Endodermal cell (in vitro differentiated cells): ENCODE data around the gene GPER1. TPM values are rescaled to one million over a fixed set of nuclear protein-coding genes. Genes with fewer than 3 reads are reported as not detected.
A peak's percentile ranks its signal among the peaks of the same experiment; 100 is the strongest.

Source experiments
- DNase-seq: peaks from one replicate; pipeline ENCODE4 v3.0.0-alpha.2; 2017
- H3K27ac ChIP-seq: 2 replicates; pipeline ENCODE4 v1.5.1; 2013; ENCODE audit warnings: mild to moderate bottlenecking, low read depth, low read length, moderate library complexity
- H3K27me3 ChIP-seq: 2 replicates; pipeline ENCODE4 v1.6.1; 2013; ENCODE audit warnings: mild to moderate bottlenecking, low read length, moderate library complexity; ENCODE audit not compliant: insufficient read depth, control insufficient read depth, poor library complexity, severe bottlenecking
- H3K36me3 ChIP-seq: 2 replicates; pipeline ENCODE4 v1.7.0; 2013; ENCODE audit warnings: mild to moderate bottlenecking, low read length, moderate library complexity; ENCODE audit not compliant: control insufficient read depth, insufficient read depth
- H3K4me1 ChIP-seq: one replicate; pipeline ENCODE4 v1.7.0; 2013; ENCODE audit warnings: low read length; ENCODE audit not compliant: control insufficient read depth, insufficient read depth
- H3K4me3 ChIP-seq: 2 replicates; pipeline ENCODE4 v1.5.1; 2013; ENCODE audit warnings: mild to moderate bottlenecking, low read length, moderate library complexity
- H3K9ac ChIP-seq: 2 replicates; pipeline ENCODE4 v1.6.1; 2013; ENCODE audit warnings: mild to moderate bottlenecking, low read length, moderate library complexity; ENCODE audit not compliant: poor library complexity, severe bottlenecking; ENCODE audit errors: extremely low read depth
- H3K9me3 ChIP-seq: 2 replicates; pipeline ENCODE4 v1.6.1; 2013; ENCODE audit warnings: mild to moderate bottlenecking, low read length, moderate library complexity; ENCODE audit not compliant: control insufficient read depth
- H3K27ac Mint-ChIP-seq: 2 replicates; pipeline ENCODE4 v1.8.0; 2020; ENCODE audit warnings: mixed read lengths
- H3K27me3 Mint-ChIP-seq: 2 replicates; pipeline ENCODE4 v1.8.0; 2021; ENCODE audit warnings: mild to moderate bottlenecking, mixed read lengths; ENCODE audit not compliant: insufficient read depth
- H3K36me3 Mint-ChIP-seq: 2 replicates; pipeline ENCODE4 v1.8.0; 2020; ENCODE audit warnings: low read depth, mixed read lengths
- H3K4me1 Mint-ChIP-seq: 2 replicates; pipeline ENCODE4 v1.8.0; 2020; ENCODE audit warnings: mixed read lengths
- H3K4me3 Mint-ChIP-seq: 2 replicates; pipeline ENCODE4 v1.8.0; 2020; ENCODE audit warnings: mild to moderate bottlenecking, moderate library complexity, mixed read lengths
- H3K9me3 Mint-ChIP-seq: 2 replicates; pipeline ENCODE4 v1.8.0; 2020; ENCODE audit warnings: mild to moderate bottlenecking, mixed read lengths
- WGBS, 2 experiments: methylation state at CpG; one replicate each; pipeline versions ENCODE4 v1.1.5 to v1.1.7; 2013; ENCODE audit warnings: missing lambda C conversion rate in 2 of 2, mixed read lengths in 1 of 2; ENCODE audit not compliant: insufficient coverage in 1 of 2, insufficient read length in 1 of 2; 5-methylcytosine and 5-hydroxymethylcytosine counted together
- total RNA-seq, 2 donors: library from RNA; stranded (reverse); fragmentation: NEBNext Ultra II Directional in 1 of 2; extraction: Animal tissue kit (Norgen Biotek cat#: 25700) in 1 of 2; gene quantifications; 2 replicates in 1 of 2; 3 replicates in 1 of 2; pipeline ENCODE4 v1.2.1, GENCODE V29; 2021
- TF ChIP-seq, protein P1 (sequence below): fragments of 200-600 bp; sonication (generic); conservative IDR thresholded peaks from 2 replicates; pipeline ENCODE4 v1.5.0; 2021; ENCODE audit warnings: antibody characterized with exemption, mild to moderate bottlenecking

GPER1 gene
- total RNA-seq, 2 donors from 2014 or later, result 0.35 to 0.51 TPM

DNA sequence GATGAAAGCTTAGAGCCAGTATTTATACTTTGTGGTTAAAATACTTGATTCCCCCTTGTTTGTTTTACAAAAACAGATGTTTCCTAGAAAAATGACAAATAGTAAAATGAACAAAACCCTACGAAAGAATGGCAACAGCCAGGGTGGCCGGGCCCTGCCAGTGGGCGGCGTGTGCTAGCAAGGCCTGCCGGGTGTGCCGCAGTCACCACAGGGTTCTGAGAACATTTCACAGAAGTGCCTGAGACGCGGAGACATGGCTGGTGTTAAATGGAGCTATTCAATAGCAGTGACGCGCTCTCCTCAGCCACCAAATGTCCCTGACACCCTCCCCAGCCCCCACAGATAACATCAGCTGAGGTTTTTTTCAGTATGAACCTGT lies 29.1 kb upstream of the GPER1 start:
- Mint-ChIP-seq H3K4me1 (peaks cover 4% of the 10 kb centered on the region), H3K4me3 (no peak overlapping the region), H3K27ac (no peak overlapping the region), H3K27me3 (no peaks in the 10 kb centered on the region), H3K9me3 (no peaks in the 10 kb centered on the region), H3K36me3 (peaks cover 9% of the 10 kb centered on the region)
- no peak for DNase-seq
- no peaks in the 10 kb centered on the region for H3K36me3 ChIP-seq
- TF ChIP-seq, protein P1, sequence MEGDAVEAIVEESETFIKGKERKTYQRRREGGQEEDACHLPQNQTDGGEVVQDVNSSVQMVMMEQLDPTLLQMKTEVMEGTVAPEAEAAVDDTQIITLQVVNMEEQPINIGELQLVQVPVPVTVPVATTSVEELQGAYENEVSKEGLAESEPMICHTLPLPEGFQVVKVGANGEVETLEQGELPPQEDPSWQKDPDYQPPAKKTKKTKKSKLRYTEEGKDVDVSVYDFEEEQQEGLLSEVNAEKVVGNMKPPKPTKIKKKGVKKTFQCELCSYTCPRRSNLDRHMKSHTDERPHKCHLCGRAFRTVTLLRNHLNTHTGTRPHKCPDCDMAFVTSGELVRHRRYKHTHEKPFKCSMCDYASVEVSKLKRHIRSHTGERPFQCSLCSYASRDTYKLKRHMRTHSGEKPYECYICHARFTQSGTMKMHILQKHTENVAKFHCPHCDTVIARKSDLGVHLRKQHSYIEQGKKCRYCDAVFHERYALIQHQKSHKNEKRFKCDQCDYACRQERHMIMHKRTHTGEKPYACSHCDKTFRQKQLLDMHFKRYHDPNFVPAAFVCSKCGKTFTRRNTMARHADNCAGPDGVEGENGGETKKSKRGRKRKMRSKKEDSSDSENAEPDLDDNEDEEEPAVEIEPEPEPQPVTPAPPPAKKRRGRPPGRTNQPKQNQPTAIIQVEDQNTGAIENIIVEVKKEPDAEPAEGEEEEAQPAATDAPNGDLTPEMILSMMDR, result no peak
- no peak overlapping the region for H3K4me3 ChIP-seq
- no peaks in the 10 kb centered on the region for H3K9me3 ChIP-seq
- no peak overlapping the region for H3K9ac ChIP-seq
- H3K27ac ChIP-seq, result no peak overlapping the region
- 90 to 98% methylated on average over 6 to 10 of the region's 10 CpGs for WGBS, 2 experiments
- no peaks in the 10 kb centered on the region for H3K27me3 ChIP-seq
- H3K4me1 ChIP-seq, result peaks cover 9% of the 10 kb centered on the region

DNA sequence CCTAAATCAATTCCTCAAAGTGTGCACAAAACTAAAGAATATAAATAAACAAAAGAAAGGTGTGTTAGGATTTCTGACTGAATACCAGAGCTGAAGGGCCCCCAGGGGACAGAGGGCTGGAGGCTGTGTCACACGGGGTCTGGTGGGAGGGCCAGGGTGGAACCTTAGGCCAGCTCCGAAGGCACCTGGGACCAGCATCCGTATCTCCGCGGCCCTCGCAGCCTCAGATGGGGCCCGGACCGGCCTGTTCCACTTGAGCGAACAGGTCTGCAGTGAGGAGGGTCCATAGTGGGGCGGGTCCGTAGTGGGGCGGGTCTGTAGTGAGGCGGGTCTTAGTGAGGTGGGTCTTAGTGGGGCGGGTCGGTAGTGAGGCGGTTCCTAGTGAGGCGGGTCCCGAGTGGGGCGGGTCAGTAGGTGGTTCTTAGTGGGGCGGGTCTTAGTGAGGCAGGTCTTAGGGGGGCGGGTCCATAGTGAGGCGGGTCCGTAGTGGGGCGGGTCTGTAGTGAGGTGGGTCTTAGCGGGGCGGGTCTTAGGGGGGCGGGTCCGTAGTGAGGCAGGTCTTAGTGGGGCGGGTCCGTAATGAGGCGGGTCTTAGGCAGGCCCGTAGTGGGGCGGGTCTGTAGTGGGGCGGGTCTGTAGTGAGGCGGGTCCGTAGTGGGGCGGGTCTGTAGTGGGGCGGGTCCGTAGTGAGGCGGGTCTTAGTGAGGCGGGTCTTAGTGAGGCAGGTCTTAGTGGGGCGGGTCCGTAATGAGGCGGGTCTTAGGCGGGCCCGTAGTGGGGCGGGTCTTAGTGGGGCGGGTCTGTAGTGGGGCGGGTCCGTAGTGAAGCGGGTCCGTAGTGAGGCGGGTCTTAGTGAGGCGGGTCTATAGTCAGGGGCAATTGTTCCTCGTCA lies 28.5 kb upstream of the GPER1 start:
- DNase-seq, result peak; percentile 98
- H3K36me3 ChIP-seq, result no peaks in the 10 kb centered on the region
- no peaks in the 10 kb centered on the region for H3K9me3 ChIP-seq
- Mint-ChIP-seq H3K4me1 (peaks cover 4% of the 10 kb centered on the region), H3K36me3 (peaks cover 9% of the 10 kb centered on the region), H3K27ac (peak overlapping the region; percentile 72), H3K27me3 (no peaks in the 10 kb centered on the region), H3K4me3 (peak overlapping the region; percentile 39), H3K9me3 (no peaks in the 10 kb centered on the region)
- TF ChIP-seq, protein P1, result no peak
- H3K9ac ChIP-seq, result no peak overlapping the region
- H3K4me3 ChIP-seq, result no peak overlapping the region
- H3K27ac ChIP-seq, result no peak overlapping the region
- H3K4me1 ChIP-seq, result peaks cover 9% of the 10 kb centered on the region
- no peaks in the 10 kb centered on the region for H3K27me3 ChIP-seq
- 0 to 25% methylated on average over 1 to 52 of the region's 55 CpGs for WGBS, 2 experiments

DNA sequence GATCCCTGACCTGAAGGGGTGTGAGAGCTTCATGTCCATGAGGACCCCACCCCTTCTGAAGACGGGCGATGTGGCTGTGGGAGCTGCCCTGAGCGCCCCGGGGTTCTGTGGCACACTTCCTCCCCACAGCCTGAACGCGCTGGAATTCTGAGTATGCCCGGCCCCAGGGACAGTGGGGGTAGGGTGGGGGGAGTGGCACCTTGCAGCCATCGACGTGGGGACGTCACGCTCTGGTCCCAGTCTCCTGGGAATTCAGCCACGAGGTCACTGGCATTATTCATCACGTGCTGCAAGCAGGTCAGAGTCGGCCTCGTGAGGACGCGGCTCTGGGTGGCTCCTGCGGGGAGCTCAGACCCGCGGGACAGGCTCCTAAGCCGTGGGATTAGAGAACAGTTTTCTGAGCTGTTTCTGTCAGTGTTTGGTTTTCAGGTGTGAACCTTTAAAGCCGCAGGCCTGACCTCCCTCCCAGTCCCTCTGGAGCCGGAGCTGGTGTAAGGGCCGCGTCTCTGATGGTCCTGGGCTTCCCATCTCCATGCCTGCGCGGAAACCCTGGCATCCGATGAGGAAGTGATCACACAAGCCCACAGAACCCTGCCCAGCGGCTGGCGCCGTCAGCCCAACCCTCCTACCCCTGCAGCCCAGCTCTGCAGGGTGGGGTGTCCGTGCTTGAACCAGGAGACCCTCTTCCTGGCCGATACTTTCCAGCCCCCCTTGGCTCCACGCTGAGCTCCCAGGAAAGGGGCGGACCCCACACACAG lies 27.4 kb upstream of the GPER1 start:
- Mint-ChIP-seq H3K9me3 (no peaks in the 10 kb centered on the region), H3K4me3 (peak overlapping the region; percentile 39), H3K4me1 (peaks cover 4% of the 10 kb centered on the region), H3K36me3 (peaks cover 9% of the 10 kb centered on the region), H3K27me3 (no peaks in the 10 kb centered on the region), H3K27ac (peak overlapping the region; percentile 72)
- Histone ChIP-seq H3K9me3 (no peaks in the 10 kb centered on the region), H3K4me3 (no peak overlapping the region), H3K4me1 (peaks cover 9% of the 10 kb centered on the region), H3K27ac (no peak overlapping the region), H3K9ac (no peak overlapping the region), H3K27me3 (no peaks in the 10 kb centered on the region), H3K36me3 (no peaks in the 10 kb centered on the region)
- TF ChIP-seq, protein P1, result no peak
- WGBS, 2 experiments, result 69 to 70% methylated on average over 22 to 35 of the region's 35 CpGs
- peak; percentile 75 for DNase-seq
